Measurements from ENCODE around the gene TKFC. TPM values are rescaled to one million over a fixed set of nuclear protein-coding genes. Genes with fewer than 3 reads are reported as not detected.

TKFC gene
- total RNA-seq, 4 donors from 2014 or later = 16.0 to 24.5 (median 20.0) TPM

- DNase-seq (ENCODE audit: low spot score) (no peak), ATAC-seq (ENCODE audit: low FRiP score) (peak; percentile 3)
- no peak for TF ChIP-seq CTCF (IDR thresholded peaks at IDR 0.05)
Observed at GRCh38 chr11:61332281-61332796, 689 bp upstream of the TKFC start.

- TF ChIP-seq CTCF (IDR thresholded peaks at IDR 0.05) = no peak
- no peak for DNase-seq (ENCODE audit: low spot score)
- no peak for ATAC-seq (ENCODE audit: low FRiP score)
Observed at GRCh38 chr11:61333550-61334433, 764 bp downstream of the TKFC start.

- peak; percentile 38 for ATAC-seq (ENCODE audit: low FRiP score)
- no peak for DNase-seq (ENCODE audit: low spot score)
- TF ChIP-seq CTCF (IDR thresholded peaks at IDR 0.05) = no peak
Observed at GRCh38 chr11:61334434-61335354, 1.7 kb downstream of the TKFC start.

GRCh38 chr11:61335355-61335710, 2.3 kb downstream of the TKFC start:
- no peak for DNase-seq (ENCODE audit: low spot score)
- no peak for ATAC-seq (ENCODE audit: low FRiP score)
- no peak for TF ChIP-seq CTCF (IDR thresholded peaks at IDR 0.05)

- DNase-seq (ENCODE audit: low spot score) = peak; percentile 53
- ATAC-seq (ENCODE audit: low FRiP score) = peak; percentile 50
- TF ChIP-seq CTCF (IDR thresholded peaks at IDR 0.05) = peak in 2 of 3 donors; percentile 94 to 98
Observed at GRCh38 chr11:61336171-61336935, 3.3 kb downstream of the TKFC start.

- DNase-seq (ENCODE audit: low spot score) (no peak), ATAC-seq (ENCODE audit: low FRiP score) (no peak)
- TF ChIP-seq CTCF (IDR thresholded peaks at IDR 0.05) = no peak
Observed at GRCh38 chr11:61337706-61338470, 4.9 kb downstream of the TKFC start.
